HCT116 (cell line): ENCODE measurements around the gene ZSWIM3. TPM values are rescaled to one million over a fixed set of nuclear protein-coding genes. Genes with fewer than 3 reads are reported as not detected.

Source experiments
- ATAC-seq: fragments of 200-7000 bp; cut with Tn5 transposase; 2 replicates; pipeline ENCODE4 v1.9.1; 2020; ENCODE audit warnings: mild to moderate bottlenecking, moderate library complexity
- BruUV-seq: library from RNA; stranded (reverse); fragments of 400-500 nt; replicated peaks from 2 replicates; lab custom pipeline; 2021; lab: Mats Ljungman, UMichigan
- CTCF ChIA-PET: fragments of 300-600 bp; sonication (Branson Sonifier 250); formaldehyde crosslinking; loops from one replicate; lab custom pipeline; 2021; ENCODE audit warnings: antibody characterized with exemption; lab: Charles Lee
- POLR2A ChIA-PET: fragments of 300-600, 350-600 bp; sonication (Branson Sonifier 250); formaldehyde crosslinking; loops from one replicate; lab custom pipeline; 2021; ENCODE audit warnings: antibody characterized with exemption; lab: Charles Lee
- RAD21 ChIA-PET, 2 experiments: fragments of 300-600 bp; sonication (Branson Sonifier 250); formaldehyde crosslinking; loops; one replicate each; lab custom pipeline; 2023; ENCODE audit warnings: low total read pairs in 2 of 2; ENCODE audit not compliant: uncharacterized antibody in 2 of 2, unreplicated experiment in 2 of 2, low non-redundant PET in 1 of 2; lab: Charles Lee
- DNase-seq: peaks from one replicate; pipeline ENCODE4 v3.0.0-alpha.2; 2010; ENCODE audit warnings: low read depth, low spot score
- H2AFZ ChIP-seq: fragments of 200-600 bp; shearing (Covaris generic), sonication (generic); 2 replicates; pipeline ENCODE4 v1.6.1; 2017; ENCODE audit warnings: low read depth, mixed run types, mixed read lengths, antibody characterized with exemption, low read length; ENCODE audit not compliant: poor library complexity, severe bottlenecking
- H3K27ac ChIP-seq: 2 replicates; pipeline ENCODE4 v1.5.1; 2012; ENCODE audit warnings: low read depth, low read length
- H3K27me3 ChIP-seq: fragments of 200-600 bp; sonication (generic); 2 replicates; pipeline ENCODE4 v1.6.1; 2016; ENCODE audit warnings: mixed run types, low read length, mixed read lengths; ENCODE audit not compliant: insufficient read depth
- H3K36me3 ChIP-seq, 2 experiments: fragments of 200-500 bp in 1 of 2; fragments of 200-600 bp in 1 of 2; sonication (Bioruptor generic) in 1 of 2; sonication (generic) in 1 of 2; 2 replicates each; pipeline versions ENCODE4 v1.5.1 to v1.6.1; 2014 to 2016; ENCODE audit warnings: low read length in 2 of 2, inconsistent platforms in 1 of 2, mixed read lengths in 1 of 2, mixed run types in 1 of 2; ENCODE audit not compliant: insufficient read depth in 2 of 2, control insufficient read depth in 1 of 2
- H3K4me1 ChIP-seq, 2 experiments: fragments of 200-600 bp in 1 of 2; sonication (generic) in 1 of 2; 2 replicates each; pipeline versions ENCODE4 v1.5.1 to v1.6.1; 2012 to 2017; ENCODE audit warnings: low read length in 2 of 2, inconsistent platforms in 1 of 2, mild to moderate bottlenecking in 1 of 2, mixed read lengths in 1 of 2, mixed run types in 1 of 2, moderate library complexity in 1 of 2; ENCODE audit not compliant: insufficient read depth in 2 of 2, control insufficient read depth in 1 of 2
- H3K4me2 ChIP-seq: fragments of 200-600 bp; sonication (generic); 2 replicates; pipeline ENCODE4 v1.6.1; 2017; ENCODE audit warnings: mixed run types, low read length, mixed read lengths
- H3K4me3 ChIP-seq, 2 experiments: fragments of 200-600 bp in 1 of 2; sonication (generic) in 1 of 2; replicated peaks in 1 of 2; 2 replicates each; pipeline ENCODE4 v1.5.1; 2011 to 2016; ENCODE audit warnings: low read length in 2 of 2, control low read depth in 1 of 2, low read depth in 1 of 2, mild to moderate bottlenecking in 1 of 2, mixed read lengths in 1 of 2, mixed run types in 1 of 2
- H3K79me2 ChIP-seq: fragments of 200-600 bp; sonication (generic); 2 replicates; pipeline ENCODE4 v1.6.1; 2017; ENCODE audit warnings: mild to moderate bottlenecking, mixed run types, low read length, moderate library complexity, mixed read lengths; ENCODE audit not compliant: insufficient read depth
- H3K9ac ChIP-seq: fragments of 200-600 bp; sonication (generic); 2 replicates; pipeline ENCODE4 v1.6.1; 2016; ENCODE audit warnings: low read length, mixed read lengths
- H3K9me2 ChIP-seq: fragments of 200-600 bp; sonication (generic), shearing (Covaris generic); 2 replicates; pipeline ENCODE4 v1.6.1; 2017; ENCODE audit warnings: mixed run types, mild to moderate bottlenecking, moderate library complexity; ENCODE audit not compliant: insufficient read depth
- H3K9me3 ChIP-seq, 2 experiments: fragments of 200-500 bp in 1 of 2; fragments of 200-600 bp in 1 of 2; sonication (Bioruptor generic) in 1 of 2; sonication (generic) in 1 of 2; 2 replicates each; pipeline ENCODE4 v1.6.1; 2014 to 2017; ENCODE audit warnings: low read length in 2 of 2, mixed read lengths in 2 of 2, inconsistent platforms in 1 of 2, low read depth in 1 of 2, mild to moderate bottlenecking in 1 of 2, mixed run types in 1 of 2, moderate library complexity in 1 of 2; ENCODE audit not compliant: control insufficient read depth in 1 of 2, insufficient read depth in 1 of 2
- H4K20me1 ChIP-seq: fragments of 200-600 bp; sonication (generic), shearing (Covaris generic); 2 replicates; pipeline ENCODE4 v1.6.1; 2017; ENCODE audit warnings: mixed run types, mild to moderate bottlenecking, moderate library complexity; ENCODE audit not compliant: insufficient read depth
- CBX3 ChIP-seq: IDR thresholded peaks from 2 replicates; pipeline ENCODE4 v1.6.1; 2012; ENCODE audit warnings: low read depth
- CEBPB ChIP-seq: IDR thresholded peaks from 2 replicates; pipeline ENCODE4 v1.6.1; 2012; ENCODE audit warnings: low read depth
- EGR1 ChIP-seq: IDR thresholded peaks from 2 replicates; pipeline ENCODE4 v1.6.1; 2012; ENCODE audit warnings: low read depth
- ELF1 ChIP-seq: IDR thresholded peaks from 2 replicates; pipeline ENCODE4 v1.6.1; 2012; ENCODE audit warnings: low read depth, borderline replicate concordance
- EZH2 ChIP-seq: fragments of 200-600 bp; sonication (generic); IDR thresholded peaks from 2 replicates; pipeline ENCODE4 v1.6.1; 2017; ENCODE audit warnings: antibody characterized with exemption, mixed run types
- EZH2phosphoT487 ChIP-seq: fragments of 200-600 bp; IDR thresholded peaks from 2 replicates; pipeline ENCODE4 v1.6.1; 2018; ENCODE audit warnings: antibody characterized with exemption, borderline replicate concordance
- FOSL1 ChIP-seq: IDR thresholded peaks from 2 replicates; pipeline ENCODE4 v1.6.1; 2012; ENCODE audit warnings: low read depth
- JUND ChIP-seq: IDR thresholded peaks from 2 replicates; pipeline ENCODE4 v1.6.1; 2012
- POLR2A ChIP-seq: IDR thresholded peaks from 2 replicates; pipeline ENCODE4 v1.7.0; 2011; ENCODE audit warnings: borderline replicate concordance; ENCODE audit not compliant: insufficient read depth, insufficient read length; ENCODE audit errors: extremely low read depth
- POLR2AphosphoS5 ChIP-seq: IDR thresholded peaks from 2 replicates; pipeline ENCODE4 v1.6.1; 2011; ENCODE audit warnings: mild to moderate bottlenecking, low read depth, low read length, moderate library complexity
- RAD21 ChIP-seq: IDR thresholded peaks from 2 replicates; pipeline ENCODE4 v1.6.1; 2012; ENCODE audit warnings: low read depth, mild to moderate bottlenecking
- SP1 ChIP-seq: IDR thresholded peaks from 2 replicates; pipeline ENCODE4 v1.6.1; 2012; ENCODE audit warnings: low read depth
- SRF ChIP-seq: IDR thresholded peaks from 2 replicates; pipeline ENCODE4 v1.6.1; 2012; ENCODE audit warnings: low read depth
- TCF7L2 ChIP-seq: IDR thresholded peaks from 2 replicates; pipeline ENCODE4 v1.7.0; 2011; ENCODE audit warnings: borderline replicate concordance, inconsistent platforms; ENCODE audit not compliant: insufficient read depth, insufficient read length; ENCODE audit errors: extremely low read depth
- YY1 ChIP-seq: IDR thresholded peaks from 2 replicates; pipeline ENCODE4 v1.6.1; 2011; ENCODE audit warnings: low read length, low read depth, moderate library complexity, mild to moderate bottlenecking; ENCODE audit not compliant: insufficient replicate concordance; ENCODE audit errors: extremely low read depth
- ZFX ChIP-seq: fragments of 450-650 bp; IDR thresholded peaks from 2 replicates; pipeline ENCODE4 v1.6.1; 2017
- ZNF274 ChIP-seq: fragments of 200-500 bp; sonication (Bioruptor generic); IDR thresholded peaks from 2 replicates; pipeline ENCODE4 v1.6.1; 2014; ENCODE audit warnings: mild to moderate bottlenecking, low read depth, low read length, inconsistent platforms
- intact Hi-C: fragments of 100-400 bp; cut with micrococcal nuclease; formaldehyde crosslinking; loops from 2 replicates; pipeline ENCODE4 v1.10.0; 2022
- total RNA-seq: library from RNA; stranded (reverse); gene quantifications from one replicate; pipeline ENCODE4 v1.2.1, GENCODE V29; 2021; ENCODE audit not compliant: unreplicated experiment
- TF ChIP-seq, protein P1 (sequence below): IDR thresholded peaks from 2 replicates; pipeline ENCODE4 v1.6.1; 2012
- TF ChIP-seq, protein P2 (sequence below): IDR thresholded peaks from 2 replicates; pipeline ENCODE4 v1.6.1; 2011; ENCODE audit warnings: mild to moderate bottlenecking, low read length, moderate library complexity; ENCODE audit not compliant: insufficient replicate concordance; ENCODE audit errors: extremely low read depth
- TF ChIP-seq, protein P3 (sequence below): IDR thresholded peaks from 2 replicates; pipeline ENCODE4 v1.6.1; 2012

ZSWIM3 gene
- total RNA-seq, 1 experiment from 2014 or later = 1.8 TPM

DNA sequence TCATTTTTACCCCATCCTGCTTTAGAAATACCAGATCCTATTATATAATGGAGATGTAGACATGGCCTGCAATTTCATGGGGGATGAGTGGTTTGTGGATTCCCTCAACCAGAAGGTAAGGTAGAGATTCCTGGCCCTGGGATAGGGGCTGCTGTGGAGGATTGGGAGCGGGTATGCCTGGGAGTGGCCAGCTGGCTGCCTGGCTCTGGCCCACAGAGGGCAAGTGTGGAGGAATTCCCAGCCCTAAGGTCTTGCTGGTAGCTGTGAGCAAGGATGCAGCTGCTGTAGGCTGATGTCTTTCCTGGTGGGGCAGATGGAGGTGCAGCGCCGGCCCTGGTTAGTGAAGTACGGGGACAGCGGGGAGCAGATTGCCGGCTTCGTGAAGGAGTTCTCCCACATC is 40.3 kb downstream of the ZSWIM3 start:
- Histone ChIP-seq H3K9ac (no peak overlapping the region), H3K79me2 (no peaks in the 10 kb centered on the region), H3K9me2 (no peaks in the 10 kb centered on the region), H3K36me3 (peaks cover 6 to 18% of the 10 kb centered on the region in 2 experiments; a peak in 3 of 4 replicates), H3K4me1 (peaks cover 0 to under 1% of the 10 kb centered on the region in 2 experiments; a peak in 1 of 4 replicates), H3K27me3 (no peaks in the 10 kb centered on the region), H3K4me3 (no peak overlapping the region), H3K27ac (no peak overlapping the region), H3K4me2 (no peak overlapping the region), H3K9me3 (no peaks in the 10 kb centered on the region), H2AFZ (no peak overlapping the region), H4K20me1 (no peaks in the 10 kb centered on the region)
- CTCF ChIA-PET = no interaction called here
- DNase-seq (no peak), ATAC-seq (no peak)
- intact Hi-C loops = no loop called here
- RAD21 ChIA-PET = no interaction called here
- TSS peak; percentile 2 for BruUV-seq
- TF ChIP-seq ELF1 (no peak), TCF7L2 (no peak), EGR1 (no peak), CBX3 (no peak), JUND (no peak), EZH2 (no peak), ZFX (no peak), SRF (no peak), SP1 (no peak), RAD21 (no peak), FOSL1 (no peak), POLR2A (no peak), ZNF274 (no peak), CEBPB (no peak), POLR2AphosphoS5 (no peak), EZH2phosphoT487 (no peak), YY1 (no peak)
- TF ChIP-seq, protein P1, sequence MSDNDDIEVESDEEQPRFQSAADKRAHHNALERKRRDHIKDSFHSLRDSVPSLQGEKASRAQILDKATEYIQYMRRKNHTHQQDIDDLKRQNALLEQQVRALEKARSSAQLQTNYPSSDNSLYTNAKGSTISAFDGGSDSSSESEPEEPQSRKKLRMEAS = no peak
- TF ChIP-seq, protein P2, sequence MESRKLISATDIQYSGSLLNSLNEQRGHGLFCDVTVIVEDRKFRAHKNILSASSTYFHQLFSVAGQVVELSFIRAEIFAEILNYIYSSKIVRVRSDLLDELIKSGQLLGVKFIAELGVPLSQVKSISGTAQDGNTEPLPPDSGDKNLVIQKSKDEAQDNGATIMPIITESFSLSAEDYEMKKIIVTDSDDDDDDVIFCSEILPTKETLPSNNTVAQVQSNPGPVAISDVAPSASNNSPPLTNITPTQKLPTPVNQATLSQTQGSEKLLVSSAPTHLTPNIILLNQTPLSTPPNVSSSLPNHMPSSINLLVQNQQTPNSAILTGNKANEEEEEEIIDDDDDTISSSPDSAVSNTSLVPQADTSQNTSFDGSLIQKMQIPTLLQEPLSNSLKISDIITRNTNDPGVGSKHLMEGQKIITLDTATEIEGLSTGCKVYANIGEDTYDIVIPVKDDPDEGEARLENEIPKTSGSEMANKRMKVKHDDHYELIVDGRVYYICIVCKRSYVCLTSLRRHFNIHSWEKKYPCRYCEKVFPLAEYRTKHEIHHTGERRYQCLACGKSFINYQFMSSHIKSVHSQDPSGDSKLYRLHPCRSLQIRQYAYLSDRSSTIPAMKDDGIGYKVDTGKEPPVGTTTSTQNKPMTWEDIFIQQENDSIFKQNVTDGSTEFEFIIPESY = no peak
- TF ChIP-seq, protein P3, sequence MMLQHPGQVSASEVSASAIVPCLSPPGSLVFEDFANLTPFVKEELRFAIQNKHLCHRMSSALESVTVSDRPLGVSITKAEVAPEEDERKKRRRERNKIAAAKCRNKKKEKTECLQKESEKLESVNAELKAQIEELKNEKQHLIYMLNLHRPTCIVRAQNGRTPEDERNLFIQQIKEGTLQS = no peak
- POLR2A ChIA-PET = no interaction called here
